B cell (primary cell): Measurements from ENCODE around the gene FARP1. TPM values are rescaled to one million over a fixed set of nuclear protein-coding genes. Genes with fewer than 3 reads are reported as not detected.

Experiments
- ATAC-seq: fragments of 200-7000 bp; cut with Tn5 transposase; one replicate; pipeline ENCODE4 v1.10.0; 2021; ENCODE audit warnings: low read depth, mild to moderate bottlenecking, moderate number of reproducible peaks, moderate library complexity
- CTCF ChIA-PET: fragments of 350-600 bp; sonication (Branson Sonifier 250); formaldehyde crosslinking; loops from one replicate; lab custom pipeline; 2021; ENCODE audit warnings: antibody characterized with exemption, inconsistent platforms; lab: Charles Lee
- POLR2A ChIA-PET: fragments of 350-600 bp; sonication (Branson Sonifier 250); formaldehyde crosslinking; loops from one replicate; lab custom pipeline; 2021; ENCODE audit warnings: antibody characterized with exemption; lab: Charles Lee
- DNase-seq: peaks from one replicate; pipeline ENCODE4 v3.0.0; 2013
- H2AFZ ChIP-seq: 2 replicates; pipeline ENCODE4 v1.6.1; 2012; ENCODE audit warnings: mild to moderate bottlenecking, low read depth, low read length; ENCODE audit not compliant: insufficient read depth, poor library complexity, severe bottlenecking
- H3K27ac ChIP-seq, 2 donors: 1 replicate in 1 of 2; 2 replicates in 1 of 2; pipeline ENCODE4 v1.5.1; 2012 to 2013; ENCODE audit warnings: low read length in 2 of 2, mild to moderate bottlenecking in 2 of 2, moderate library complexity in 1 of 2
- H3K27me3 ChIP-seq, 4 experiments: fragments of 200-600 bp in 1 of 4; sonication (generic) in 1 of 4; replicated peaks in 1 of 4; 1 replicate in 2 of 4; 2 replicates in 2 of 4; pipeline versions ENCODE4 v1.6.1 to v1.7.0; 2013 to 2016; ENCODE audit warnings: low read length in 3 of 4, mild to moderate bottlenecking in 2 of 4, mixed read lengths in 1 of 4, moderate library complexity in 1 of 4; ENCODE audit not compliant: insufficient read depth in 4 of 4, control insufficient read depth in 3 of 4; ENCODE audit errors: control extremely low read depth in 1 of 4
- H3K36me3 ChIP-seq, 2 experiments: replicated peaks in 1 of 2; 1 replicate in 1 of 2; 2 replicates in 1 of 2; pipeline versions ENCODE4 v1.6.1 to v1.7.1; 2013; ENCODE audit warnings: low read length in 1 of 2; ENCODE audit not compliant: insufficient read depth in 2 of 2, control insufficient read depth in 1 of 2; ENCODE audit errors: control extremely low read depth in 1 of 2, extremely low read depth in 1 of 2
- H3K4me1 ChIP-seq, 2 donors: fragments of 200-600 bp in 1 of 2; sonication (generic) in 1 of 2; 1 replicate in 1 of 2; 2 replicates in 1 of 2; pipeline versions ENCODE4 v1.5.1 to v1.6.1; 2013 to 2017; ENCODE audit warnings: low read length in 2 of 2; ENCODE audit not compliant: control insufficient read depth in 2 of 2, insufficient read depth in 2 of 2
- H3K4me2 ChIP-seq: replicated peaks from 2 replicates; pipeline ENCODE3; 2012; ENCODE audit warnings: mild to moderate bottlenecking, low read depth, low read length; ENCODE audit not compliant: poor library complexity, severe bottlenecking
- H3K4me3 ChIP-seq, 5 experiments: fragments of 200-600 bp in 1 of 5; sonication (generic) in 1 of 5; 1 replicate in 3 of 5; 2 replicates in 2 of 5; pipeline versions ENCODE4 v1.5.1 to v1.7.0; 2011 to 2016; ENCODE audit warnings: low read length in 4 of 5, mild to moderate bottlenecking in 4 of 5, low read depth in 2 of 5, control low read depth in 1 of 5, moderate library complexity in 1 of 5; ENCODE audit not compliant: insufficient read depth in 1 of 5; ENCODE audit errors: control extremely low read depth in 1 of 5, extremely low read depth in 1 of 5
- H3K79me2 ChIP-seq: fragments of 200-600 bp; sonication (generic); one replicate; pipeline ENCODE4 v1.6.0; 2016; ENCODE audit warnings: low read length; ENCODE audit not compliant: control insufficient read depth, insufficient read depth
- H3K9ac ChIP-seq: fragments of 200-600 bp; sonication (generic); 2 replicates; pipeline ENCODE4 v1.6.1; 2017; ENCODE audit warnings: mild to moderate bottlenecking, low read length, moderate library complexity
- H3K9me3 ChIP-seq, 3 donors: one replicate each; pipeline versions ENCODE4 v1.6.1 to v1.7.1; 2013; ENCODE audit warnings: low read length in 2 of 3; ENCODE audit not compliant: control insufficient read depth in 2 of 3, insufficient read depth in 1 of 3; ENCODE audit errors: control extremely low read depth in 1 of 3
- H4K20me1 ChIP-seq: 2 replicates; pipeline ENCODE4 v1.6.0; 2012; ENCODE audit warnings: mild to moderate bottlenecking, low read length; ENCODE audit not compliant: insufficient read depth, control insufficient read depth, poor library complexity, severe bottlenecking
- H3K27ac Mint-ChIP-seq: one replicate; pipeline ENCODE4 v1.8.0; 2021; ENCODE audit warnings: mixed read lengths
- H3K27me3 Mint-ChIP-seq: one replicate; pipeline ENCODE4 v1.8.0; 2021; ENCODE audit warnings: mixed read lengths
- H3K4me1 Mint-ChIP-seq: one replicate; pipeline ENCODE4 v1.8.0; 2021; ENCODE audit warnings: mixed read lengths
- H3K4me3 Mint-ChIP-seq: one replicate; pipeline ENCODE4 v1.8.0; 2021; ENCODE audit warnings: mixed read lengths
- H3K9me3 Mint-ChIP-seq: one replicate; pipeline ENCODE4 v1.8.0; 2022; ENCODE audit warnings: mixed read lengths; ENCODE audit not compliant: insufficient read depth
- CTCF ChIP-seq: fragments of 200-600 bp; IDR thresholded peaks from one replicate; pipeline ENCODE4 v1.8.0; 2022; ENCODE audit warnings: antibody characterized with exemption, mild to moderate bottlenecking
- EZH2 ChIP-seq: IDR thresholded peaks from 2 replicates; pipeline ENCODE4 v1.6.1; 2012; ENCODE audit warnings: borderline replicate concordance, low read depth, mild to moderate bottlenecking, moderate library complexity, low read length; ENCODE audit not compliant: insufficient read depth, poor library complexity, severe bottlenecking
- WGBS: methylation state at CpG from one replicate; pipeline ENCODE4 v1.1.5; 2013; ENCODE audit warnings: missing lambda C conversion rate; ENCODE audit not compliant: insufficient coverage; 5-methylcytosine and 5-hydroxymethylcytosine counted together
- intact Hi-C: fragments of 100-400 bp; cut with micrococcal nuclease; formaldehyde crosslinking; loops from one replicate; pipeline ENCODE4 v1.10.0; 2022
- polyA plus RNA-seq: library from polyadenylated mRNA; depleted of rRNA; stranded (reverse); fragments of >200 nt; gene quantifications from 2 replicates; pipeline ENCODE4 v1.2.3, GENCODE V29; 2012
- total RNA-seq, 2 donors: library from RNA; stranded (reverse); fragments of 120-200 nt in 1 of 2; gene quantifications; 1 replicate in 1 of 2; 2 replicates in 1 of 2; pipeline versions ENCODE4 v1.2.3 to v1.2.4, GENCODE V29; 2013 to 2022

FARP1 gene
- total and polyA plus RNA-seq, 2 donors (not counting 1 experiment from before 2014, with no cell fraction given), result 0.15 to 1.5 TPM

- Histone ChIP-seq H3K4me1 (peaks cover 7 to 8% of the 10 kb centered on the region in 2 donors), H3K27ac (no peak overlapping the region), H3K27me3 (no peaks in the 10 kb centered on the region), H3K9ac (no peak overlapping the region), H3K4me3 (no peak overlapping the region), H4K20me1 (no peaks in the 10 kb centered on the region), H3K9me3 (peaks cover 0 to 8% (median 0%) of the 10 kb centered on the region in 3 donors), H3K79me2 (no peaks in the 10 kb centered on the region), H3K36me3 (no peaks in the 10 kb centered on the region), H3K4me2 (no peak overlapping the region), H2AFZ (no peak overlapping the region)
- Mint-ChIP-seq H3K4me3 (no peak overlapping the region), H3K4me1 (peaks cover 10% of the 10 kb centered on the region), H3K27ac (no peak overlapping the region), H3K27me3 (peaks cover 4% of the 10 kb centered on the region), H3K9me3 (no peaks in the 10 kb centered on the region)
- ChIA-PET CTCF (no interaction called here), POLR2A (no interaction called here)
- WGBS, result 76% methylated on average over 2 of the region's 4 CpGs
- DNase-seq (no peak), ATAC-seq (no peak)
- intact Hi-C loops, result no loop called here
- TF ChIP-seq EZH2 (no peak), CTCF (no peak)
Measured at GRCh38 chr13:98284679-98285078, 141.8 kb downstream of the FARP1 start.

GRCh38 chr13:98285317-98285716, 142.4 kb downstream of the FARP1 start:
- H4K20me1 ChIP-seq, result no peaks in the 10 kb centered on the region
- DNase-seq (no peak), ATAC-seq (no peak)
- H3K27ac ChIP-seq, result no peak overlapping the region
- no peaks in the 10 kb centered on the region for H3K79me2 ChIP-seq
- H3K4me3 ChIP-seq, result no peak overlapping the region
- POLR2A ChIA-PET, result no interaction called here
- H3K36me3 ChIP-seq, result no peaks in the 10 kb centered on the region
- H3K27ac Mint-ChIP-seq, result no peak overlapping the region
- no peak overlapping the region for H3K9ac ChIP-seq
- no peak overlapping the region for H3K4me3 Mint-ChIP-seq
- no peaks in the 10 kb centered on the region for H3K9me3 Mint-ChIP-seq
- H3K27me3 ChIP-seq, result no peaks in the 10 kb centered on the region
- peaks cover 2% of the 10 kb centered on the region in 2 donors for H3K4me1 ChIP-seq
- H3K4me2 ChIP-seq, result no peak overlapping the region
- peaks cover 0 to 2% (median 0%) of the 10 kb centered on the region in 3 donors for H3K9me3 ChIP-seq
- TF ChIP-seq CTCF (no peak), EZH2 (no peak)
- intact Hi-C loops, result no loop called here
- peaks cover 4% of the 10 kb centered on the region for H3K27me3 Mint-ChIP-seq
- H3K4me1 Mint-ChIP-seq, result peaks cover 3% of the 10 kb centered on the region
- H2AFZ ChIP-seq, result no peak overlapping the region
- CTCF ChIA-PET, result no interaction called here
- WGBS, result 67% methylated on average over 1 of the region's 4 CpGs
